Endothelial cell (in vitro differentiated cells): Measurements from ENCODE around the gene SPDYE4. TPM values are rescaled to one million over a fixed set of nuclear protein-coding genes. Genes with fewer than 3 reads are reported as not detected.

Experiments used
- DNase-seq: peaks from one replicate; pipeline ENCODE4 v3.0.0; 2021; ENCODE audit warnings: low spot score
- H3K27ac Mint-ChIP-seq: one replicate; pipeline ENCODE4 v1.8.0; 2021; ENCODE audit warnings: mixed read lengths, inconsistent platforms; ENCODE audit not compliant: unreplicated experiment
- H3K27me3 Mint-ChIP-seq: one replicate; pipeline ENCODE4 v1.8.0; 2021; ENCODE audit warnings: mild to moderate bottlenecking, moderate library complexity, mixed read lengths, inconsistent platforms; ENCODE audit not compliant: unreplicated experiment
- H3K36me3 Mint-ChIP-seq: one replicate; pipeline ENCODE4 v1.8.0; 2021; ENCODE audit warnings: mild to moderate bottlenecking, low read depth, mixed read lengths, inconsistent platforms; ENCODE audit not compliant: unreplicated experiment
- H3K4me1 Mint-ChIP-seq: one replicate; pipeline ENCODE4 v1.8.0; 2021; ENCODE audit warnings: mild to moderate bottlenecking, mixed read lengths, inconsistent platforms; ENCODE audit not compliant: unreplicated experiment
- H3K4me3 Mint-ChIP-seq: one replicate; pipeline ENCODE4 v1.8.0; 2021; ENCODE audit warnings: mild to moderate bottlenecking, mixed read lengths, inconsistent platforms; ENCODE audit not compliant: unreplicated experiment
- H3K9me3 Mint-ChIP-seq: one replicate; pipeline ENCODE4 v1.8.0; 2021; ENCODE audit warnings: mixed read lengths, inconsistent platforms; ENCODE audit not compliant: unreplicated experiment
- total RNA-seq: library from RNA; stranded (reverse); fragmentation: NEBNext Ultra II Directional; extraction: Animal tissue kit (Norgen Biotek cat#: 25700); gene quantifications from one replicate; pipeline ENCODE4 v1.2.1, GENCODE V29; 2021; ENCODE audit not compliant: unreplicated experiment
- TF ChIP-seq, protein P1 (sequence below): fragments of 200-600 bp; sonication (generic); IDR thresholded peaks from one replicate; pipeline ENCODE4 v1.5.0; 2021; ENCODE audit warnings: antibody characterized with exemption; ENCODE audit not compliant: unreplicated experiment

SPDYE4 gene
- total RNA-seq, 1 donor from 2014 or later: not detected

- peaks cover 10% of the 10 kb centered on the region for H3K27me3 Mint-ChIP-seq
- H3K9me3 Mint-ChIP-seq: peaks cover 10% of the 10 kb centered on the region
- DNase-seq: no peak
- no peak overlapping the region for H3K27ac Mint-ChIP-seq
- TF ChIP-seq, protein P1, sequence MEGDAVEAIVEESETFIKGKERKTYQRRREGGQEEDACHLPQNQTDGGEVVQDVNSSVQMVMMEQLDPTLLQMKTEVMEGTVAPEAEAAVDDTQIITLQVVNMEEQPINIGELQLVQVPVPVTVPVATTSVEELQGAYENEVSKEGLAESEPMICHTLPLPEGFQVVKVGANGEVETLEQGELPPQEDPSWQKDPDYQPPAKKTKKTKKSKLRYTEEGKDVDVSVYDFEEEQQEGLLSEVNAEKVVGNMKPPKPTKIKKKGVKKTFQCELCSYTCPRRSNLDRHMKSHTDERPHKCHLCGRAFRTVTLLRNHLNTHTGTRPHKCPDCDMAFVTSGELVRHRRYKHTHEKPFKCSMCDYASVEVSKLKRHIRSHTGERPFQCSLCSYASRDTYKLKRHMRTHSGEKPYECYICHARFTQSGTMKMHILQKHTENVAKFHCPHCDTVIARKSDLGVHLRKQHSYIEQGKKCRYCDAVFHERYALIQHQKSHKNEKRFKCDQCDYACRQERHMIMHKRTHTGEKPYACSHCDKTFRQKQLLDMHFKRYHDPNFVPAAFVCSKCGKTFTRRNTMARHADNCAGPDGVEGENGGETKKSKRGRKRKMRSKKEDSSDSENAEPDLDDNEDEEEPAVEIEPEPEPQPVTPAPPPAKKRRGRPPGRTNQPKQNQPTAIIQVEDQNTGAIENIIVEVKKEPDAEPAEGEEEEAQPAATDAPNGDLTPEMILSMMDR: no peak
- H3K4me1 Mint-ChIP-seq: no peaks in the 10 kb centered on the region
- H3K4me3 Mint-ChIP-seq: no peak overlapping the region
- no peaks in the 10 kb centered on the region for H3K36me3 Mint-ChIP-seq
These were observed 3.7 kb upstream of the SPDYE4 start for GRCh38 chr17:8762012-8762411.

DNA sequence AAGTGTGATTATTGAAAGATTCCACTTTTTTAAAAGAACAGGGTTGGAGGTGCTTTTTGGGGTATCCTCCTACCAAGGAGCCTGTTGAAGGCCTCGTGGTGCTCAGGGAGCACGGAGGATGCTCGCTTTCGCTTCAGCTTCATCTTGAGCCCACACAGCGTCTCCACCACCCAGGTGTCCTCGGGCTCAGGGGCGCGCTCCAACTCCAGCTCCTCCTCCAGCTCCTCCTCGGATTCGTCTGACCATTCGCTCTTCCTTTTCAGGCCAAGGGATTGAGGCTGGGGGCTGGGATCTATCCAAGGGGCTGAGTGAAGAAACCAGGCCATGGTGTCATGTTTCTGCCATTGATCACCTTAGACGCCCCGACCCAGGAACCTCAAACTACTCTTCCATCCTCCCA is 1.2 kb downstream of the SPDYE4 start:
- DNase-seq: no peak
- H3K4me3 Mint-ChIP-seq: no peak overlapping the region
- H3K27me3 Mint-ChIP-seq: peaks cover 18% of the 10 kb centered on the region
- peaks cover 2% of the 10 kb centered on the region for H3K4me1 Mint-ChIP-seq
- H3K27ac Mint-ChIP-seq: no peak overlapping the region
- TF ChIP-seq, protein P1: no peak
- H3K36me3 Mint-ChIP-seq: no peaks in the 10 kb centered on the region
- peaks cover 2% of the 10 kb centered on the region for H3K9me3 Mint-ChIP-seq

DNA sequence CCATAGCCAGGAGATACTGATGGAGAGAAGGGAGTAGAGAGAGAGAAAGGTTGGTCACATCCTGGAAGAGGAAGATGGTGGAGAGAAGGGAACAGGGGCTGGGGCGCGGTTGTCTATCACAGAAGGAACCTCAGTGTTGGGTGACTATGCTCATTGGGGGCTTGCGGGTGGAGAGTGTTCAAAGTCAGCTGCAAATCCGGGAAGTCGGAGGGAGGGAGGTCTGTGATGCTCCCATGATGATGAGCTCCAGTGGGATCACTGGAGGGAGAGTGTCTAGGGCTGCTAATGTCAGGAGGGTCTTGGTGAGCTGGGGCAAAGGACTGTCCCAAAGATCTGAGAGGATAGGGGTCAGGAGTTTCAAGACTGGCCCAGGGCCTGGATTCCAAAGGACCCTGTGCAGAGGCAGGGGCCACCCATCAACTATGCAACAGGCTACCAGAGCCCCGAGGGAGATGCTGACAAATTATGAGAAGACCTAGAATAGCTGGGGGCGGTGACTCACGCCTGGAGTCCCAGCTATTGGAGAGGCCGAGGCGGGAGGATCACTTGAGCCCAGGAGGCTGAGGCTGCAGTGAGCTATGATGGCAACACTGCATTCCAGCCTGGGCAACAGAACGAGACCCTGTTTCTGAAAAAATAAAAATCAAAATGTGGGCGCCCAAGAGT is 2.6 kb downstream of the SPDYE4 start:
- Mint-ChIP-seq H3K4me1 (peaks cover 4% of the 10 kb centered on the region), H3K36me3 (no peaks in the 10 kb centered on the region), H3K4me3 (no peak overlapping the region), H3K27ac (no peak overlapping the region), H3K27me3 (peaks cover 18% of the 10 kb centered on the region), H3K9me3 (no peaks in the 10 kb centered on the region)
- TF ChIP-seq, protein P1: no peak
- no peak for DNase-seq

DNA sequence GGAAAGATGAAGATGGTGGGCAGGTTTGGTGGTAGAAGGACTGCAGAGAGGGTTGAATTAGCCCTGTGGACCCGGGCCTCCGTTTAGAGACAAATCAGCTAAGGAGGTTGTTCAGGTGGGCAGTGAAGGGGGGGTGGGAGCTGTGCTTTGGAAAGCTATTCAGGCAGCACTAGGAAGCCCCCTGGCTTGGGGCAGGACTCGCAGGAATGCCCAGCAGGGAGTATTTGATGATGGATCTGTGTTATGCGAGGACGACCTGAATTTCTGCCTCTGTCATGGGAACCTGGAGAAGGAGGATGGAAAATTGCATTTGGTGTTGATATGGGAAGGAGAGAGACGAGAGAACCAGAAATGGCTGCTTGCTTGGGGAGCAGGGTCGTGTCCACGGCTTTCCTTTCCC is 3.5 kb downstream of the SPDYE4 start:
- Mint-ChIP-seq H3K4me1 (peaks cover 4% of the 10 kb centered on the region), H3K27me3 (peaks cover 18% of the 10 kb centered on the region), H3K36me3 (no peaks in the 10 kb centered on the region), H3K9me3 (no peaks in the 10 kb centered on the region), H3K4me3 (peak overlapping the region; percentile 9), H3K27ac (no peak overlapping the region)
- TF ChIP-seq, protein P1: no peak
- DNase-seq: no peak

- Mint-ChIP-seq H3K4me1 (peaks cover 4% of the 10 kb centered on the region), H3K36me3 (no peaks in the 10 kb centered on the region), H3K4me3 (no peak overlapping the region), H3K9me3 (no peaks in the 10 kb centered on the region), H3K27me3 (peaks cover 18% of the 10 kb centered on the region), H3K27ac (no peak overlapping the region)
- TF ChIP-seq, protein P1: peak; percentile 24
- DNase-seq: no peak
These were observed 4.3 kb downstream of the SPDYE4 start for GRCh38 chr17:8753976-8754440.
